RWPE1 (cell line): ENCODE data around the gene NAALADL1.

ENCODE experiments used
- CTCF ChIA-PET: fragments of 350-600 bp; sonication (Branson Sonifier 250); formaldehyde crosslinking; extraction: SDS; loops from one replicate; lab custom pipeline; 2021; lab: Yijun Ruan, JAX
- POLR2A ChIA-PET: fragments of 400-600 bp; formaldehyde crosslinking; extraction: SDS; loops from one replicate; lab custom pipeline; 2020; ENCODE audit warnings: antibody characterized with exemption; ENCODE audit not compliant: low non-redundant PET; lab: Yijun Ruan, JAX
- DNase-seq: peaks from one replicate; pipeline ENCODE4 v3.0.0; 2012; ENCODE audit warnings: low spot score
- H3K27ac ChIP-seq: fragments of 450-650 bp; 2 replicates; pipeline ENCODE4 v1.5.1; 2017
- TF ChIP-seq, protein P1 (sequence below): fragments of 450-650 bp; conservative IDR thresholded peaks from 2 replicates; pipeline ENCODE4 v1.5.1; 2017; ENCODE audit warnings: low read depth, mild to moderate bottlenecking

The NAALADL1 gene

DNA sequence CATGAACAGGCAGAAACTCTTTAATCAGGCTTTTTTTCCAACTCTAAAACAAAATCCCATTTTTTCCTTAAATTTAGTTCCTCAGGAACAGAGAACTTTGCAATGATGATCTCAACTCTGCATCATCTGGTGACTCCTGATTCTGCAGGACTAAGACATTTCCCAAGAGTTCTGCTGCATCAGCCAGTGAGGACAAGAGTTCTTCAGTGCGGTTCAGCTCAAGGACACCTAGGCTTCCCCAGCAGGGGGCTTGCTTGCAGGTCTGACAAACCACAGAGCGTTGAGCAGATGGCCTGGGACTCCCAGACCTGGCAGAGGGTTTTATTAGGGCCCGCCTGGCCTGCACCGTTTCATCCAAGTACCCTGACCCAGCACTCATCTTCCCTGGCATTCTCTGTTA is 19.1 kb upstream of the NAALADL1 start:
- TF ChIP-seq, protein P1, sequence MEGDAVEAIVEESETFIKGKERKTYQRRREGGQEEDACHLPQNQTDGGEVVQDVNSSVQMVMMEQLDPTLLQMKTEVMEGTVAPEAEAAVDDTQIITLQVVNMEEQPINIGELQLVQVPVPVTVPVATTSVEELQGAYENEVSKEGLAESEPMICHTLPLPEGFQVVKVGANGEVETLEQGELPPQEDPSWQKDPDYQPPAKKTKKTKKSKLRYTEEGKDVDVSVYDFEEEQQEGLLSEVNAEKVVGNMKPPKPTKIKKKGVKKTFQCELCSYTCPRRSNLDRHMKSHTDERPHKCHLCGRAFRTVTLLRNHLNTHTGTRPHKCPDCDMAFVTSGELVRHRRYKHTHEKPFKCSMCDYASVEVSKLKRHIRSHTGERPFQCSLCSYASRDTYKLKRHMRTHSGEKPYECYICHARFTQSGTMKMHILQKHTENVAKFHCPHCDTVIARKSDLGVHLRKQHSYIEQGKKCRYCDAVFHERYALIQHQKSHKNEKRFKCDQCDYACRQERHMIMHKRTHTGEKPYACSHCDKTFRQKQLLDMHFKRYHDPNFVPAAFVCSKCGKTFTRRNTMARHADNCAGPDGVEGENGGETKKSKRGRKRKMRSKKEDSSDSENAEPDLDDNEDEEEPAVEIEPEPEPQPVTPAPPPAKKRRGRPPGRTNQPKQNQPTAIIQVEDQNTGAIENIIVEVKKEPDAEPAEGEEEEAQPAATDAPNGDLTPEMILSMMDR: no peak
- ChIA-PET POLR2A (no interaction called here), CTCF (interaction anchor here (1.0 kb wide), 1 partner anchor 36 kb away, joined by 4 read pairs; the partner anchor contains the start of gene SAC3D1)
- DNase-seq: no peak
- peak overlapping the region; percentile 47 for H3K27ac ChIP-seq

DNA sequence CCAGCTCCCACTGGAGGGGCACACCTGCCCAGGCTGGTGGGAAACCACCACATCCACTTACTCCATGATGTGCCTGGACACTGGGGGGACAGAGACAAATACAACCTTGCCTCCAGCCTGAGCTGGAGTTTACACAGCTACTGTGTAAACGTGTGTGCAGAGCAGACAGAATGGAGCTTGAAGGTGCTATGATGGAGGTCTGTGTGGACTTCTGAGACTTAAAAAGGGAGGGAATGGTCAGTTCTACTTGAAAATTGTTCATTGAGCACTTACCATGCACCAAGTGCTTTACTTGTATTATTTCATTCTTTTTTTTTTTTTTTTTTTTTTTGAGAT is 14.2 kb upstream of the NAALADL1 start:
- no peak overlapping the region for H3K27ac ChIP-seq
- TF ChIP-seq, protein P1: no peak
- ChIA-PET POLR2A (no interaction called here), CTCF (no interaction called here)
- no peak for DNase-seq

DNA sequence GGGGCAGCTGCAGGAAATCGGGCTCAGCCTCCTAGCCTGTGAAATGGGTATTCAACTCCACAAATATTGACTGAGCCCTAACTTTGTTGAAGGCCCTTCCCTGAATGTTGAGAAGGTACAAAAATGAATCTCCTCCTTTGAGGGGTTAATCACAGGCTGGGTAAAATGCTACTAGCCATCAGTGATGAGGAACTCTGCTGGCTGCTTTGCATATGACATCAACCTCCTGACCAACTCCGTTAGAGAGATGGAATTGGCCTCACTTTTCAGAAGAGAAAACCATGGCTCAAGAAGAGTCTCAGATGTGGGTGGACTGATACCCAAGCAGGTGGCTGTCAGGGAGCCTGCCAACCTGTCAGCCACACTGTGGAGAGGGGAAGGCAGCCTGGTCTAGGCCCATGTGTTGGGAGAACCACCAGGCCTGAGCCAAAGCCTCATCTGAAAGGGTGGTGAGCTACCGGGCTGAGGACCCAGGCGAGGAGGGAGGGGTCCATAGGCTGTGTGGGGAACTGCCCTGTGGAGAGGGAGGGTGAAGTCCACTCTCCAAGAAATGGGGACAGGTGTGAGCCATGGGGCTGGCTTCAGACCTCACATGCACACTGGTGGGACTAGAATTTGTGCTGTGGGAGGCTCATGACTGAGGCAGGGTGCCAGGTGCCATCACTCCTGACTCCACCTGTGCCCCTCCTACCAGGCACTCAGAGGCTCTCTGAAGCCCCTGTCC is 13.7 kb upstream of the NAALADL1 start:
- POLR2A ChIA-PET: no interaction called here
- CTCF ChIA-PET: interaction anchor here (1.0 kb wide), 1 partner anchor 58 kb away, joined by 3 read pairs; the partner anchor contains the start of gene ARL2
- no peak overlapping the region for H3K27ac ChIP-seq
- DNase-seq: no peak
- TF ChIP-seq, protein P1: no peak

DNA sequence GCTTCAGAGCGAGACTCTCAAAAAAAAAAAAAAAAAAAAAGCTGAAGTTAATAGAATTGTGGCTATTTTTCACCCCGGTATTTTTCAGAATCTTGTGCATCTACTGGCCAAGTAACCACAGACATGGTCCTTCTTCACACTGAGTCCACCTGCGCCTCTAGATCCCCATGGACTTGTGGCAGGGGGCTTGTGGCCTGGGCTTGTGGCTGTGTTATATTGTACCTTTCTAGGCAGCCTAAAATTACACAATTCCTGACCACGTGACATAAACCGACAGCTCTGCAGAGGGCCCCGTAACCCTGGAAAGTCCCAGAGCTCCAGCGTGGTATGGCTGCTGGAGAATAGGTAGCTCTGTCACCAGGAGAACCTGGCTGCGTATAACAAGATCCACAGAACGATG is 10.9 kb upstream of the NAALADL1 start:
- CTCF ChIA-PET: interaction anchor here (0.7 to 1.4 kb wide), 2 partner anchors 59 to 181 kb away, joined by 3 read pairs; no protein-coding TSS in a partner anchor
- TF ChIP-seq, protein P1: no peak
- H3K27ac ChIP-seq: no peak overlapping the region
- POLR2A ChIA-PET: no interaction called here
- no peak for DNase-seq

DNA sequence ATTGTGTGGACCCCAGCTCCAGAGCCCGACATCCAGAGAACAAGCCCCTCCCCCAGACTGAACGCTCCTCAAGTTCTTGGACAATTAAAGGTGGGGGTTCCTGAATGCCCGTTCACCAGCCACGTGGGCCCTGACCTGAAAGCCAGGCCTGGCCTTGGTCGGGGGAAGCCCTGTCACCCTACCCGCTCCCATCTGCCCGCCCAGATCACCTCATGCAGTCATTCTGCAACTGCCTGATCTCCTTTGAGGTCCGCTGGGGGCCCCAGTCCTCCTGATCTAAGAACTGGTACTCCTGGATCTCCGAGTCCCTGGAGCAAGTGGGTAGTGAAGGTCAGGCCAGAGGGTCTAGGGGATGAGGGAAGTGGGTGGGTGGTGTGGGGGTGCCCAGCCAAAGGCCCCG is 9.1 kb upstream of the NAALADL1 start:
- H3K27ac ChIP-seq: no peak overlapping the region
- ChIA-PET POLR2A (no interaction called here), CTCF (no interaction called here)
- DNase-seq: no peak
- TF ChIP-seq, protein P1: no peak

DNA sequence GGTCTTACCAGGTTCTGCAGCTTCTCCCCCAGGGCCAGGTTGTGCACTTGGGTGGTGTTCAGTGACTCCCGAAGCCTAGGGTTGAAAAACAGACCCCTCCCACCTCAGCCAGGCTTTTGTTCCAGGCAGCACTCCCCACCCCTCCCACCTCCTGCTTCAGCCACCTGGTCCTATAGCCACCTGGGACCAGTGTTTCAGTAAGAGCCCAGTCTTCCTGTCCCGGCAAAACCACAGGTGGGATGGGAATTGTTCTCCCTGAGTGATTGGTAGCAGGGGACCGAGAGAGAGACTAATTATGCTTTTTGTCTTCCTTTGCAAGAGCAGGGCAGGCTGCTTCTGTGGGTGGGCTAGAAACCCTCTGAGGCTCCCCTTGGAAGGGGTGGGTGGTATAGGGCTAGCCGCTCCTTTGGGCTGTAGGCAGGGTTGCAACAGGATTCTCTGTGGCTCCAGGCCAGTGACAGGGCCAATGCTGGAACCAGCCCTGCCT is 8.5 kb upstream of the NAALADL1 start:
- ChIA-PET POLR2A (no interaction called here), CTCF (no interaction called here)
- H3K27ac ChIP-seq: no peak overlapping the region
- TF ChIP-seq, protein P1: no peak
- no peak for DNase-seq
